DOHH2 (cell line): Measurements from ENCODE around the gene CDC42EP1.

Experiments
- EZH2phosphoT487 ChIP-seq: fragments of 200-600 bp; sonication (generic); IDR thresholded peaks from 2 replicates; pipeline ENCODE4 v1.6.1; 2017; ENCODE audit warnings: borderline replicate concordance, mild to moderate bottlenecking, antibody characterized with exemption, low read length, moderate library complexity, mixed read lengths
- TF ChIP-seq, protein P1 (sequence below): fragments of 200-600 bp; sonication (generic); IDR thresholded peaks from one replicate; pipeline ENCODE4 v1.5.1; 2014; ENCODE audit warnings: antibody characterized with exemption, mild to moderate bottlenecking, low read depth, low read length; ENCODE audit not compliant: poor library complexity, severe bottlenecking

DNA sequence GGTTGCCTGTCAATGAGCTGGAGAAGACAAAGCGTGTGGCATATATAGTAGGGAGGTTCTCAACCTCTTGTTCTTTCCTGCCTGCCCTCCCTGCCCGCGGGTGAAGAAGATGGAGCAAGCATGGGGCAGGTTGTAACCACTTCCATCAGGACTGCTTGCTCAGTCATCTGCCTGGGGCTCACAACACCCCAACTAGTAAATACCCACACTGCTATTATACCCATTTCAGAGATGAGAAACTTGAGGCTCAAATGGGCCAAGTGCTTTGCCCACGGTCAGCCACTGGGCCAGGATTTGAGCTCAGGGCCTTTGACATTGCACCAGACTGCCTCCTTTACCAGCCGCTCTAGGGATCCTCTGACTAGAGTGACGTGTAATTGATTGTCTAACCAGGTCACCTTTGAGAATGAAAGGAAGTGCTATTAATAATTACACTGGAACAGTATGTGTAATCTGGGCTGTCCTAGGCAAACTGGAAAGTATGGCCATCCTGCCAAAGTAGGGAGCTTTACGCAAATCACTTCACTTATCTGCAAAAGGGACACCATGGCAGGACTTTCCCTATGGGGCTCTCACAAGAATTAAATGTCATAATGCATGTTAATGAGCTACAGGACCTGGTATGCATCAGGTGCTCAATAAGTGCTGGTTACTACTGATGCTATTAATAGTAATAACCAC, 2.8 kb upstream of the CDC42EP1 start:
- TF ChIP-seq, protein P1, sequence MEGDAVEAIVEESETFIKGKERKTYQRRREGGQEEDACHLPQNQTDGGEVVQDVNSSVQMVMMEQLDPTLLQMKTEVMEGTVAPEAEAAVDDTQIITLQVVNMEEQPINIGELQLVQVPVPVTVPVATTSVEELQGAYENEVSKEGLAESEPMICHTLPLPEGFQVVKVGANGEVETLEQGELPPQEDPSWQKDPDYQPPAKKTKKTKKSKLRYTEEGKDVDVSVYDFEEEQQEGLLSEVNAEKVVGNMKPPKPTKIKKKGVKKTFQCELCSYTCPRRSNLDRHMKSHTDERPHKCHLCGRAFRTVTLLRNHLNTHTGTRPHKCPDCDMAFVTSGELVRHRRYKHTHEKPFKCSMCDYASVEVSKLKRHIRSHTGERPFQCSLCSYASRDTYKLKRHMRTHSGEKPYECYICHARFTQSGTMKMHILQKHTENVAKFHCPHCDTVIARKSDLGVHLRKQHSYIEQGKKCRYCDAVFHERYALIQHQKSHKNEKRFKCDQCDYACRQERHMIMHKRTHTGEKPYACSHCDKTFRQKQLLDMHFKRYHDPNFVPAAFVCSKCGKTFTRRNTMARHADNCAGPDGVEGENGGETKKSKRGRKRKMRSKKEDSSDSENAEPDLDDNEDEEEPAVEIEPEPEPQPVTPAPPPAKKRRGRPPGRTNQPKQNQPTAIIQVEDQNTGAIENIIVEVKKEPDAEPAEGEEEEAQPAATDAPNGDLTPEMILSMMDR: no peak
- no peak for TF ChIP-seq EZH2phosphoT487
